HFFc6 (cell line): Measurements from ENCODE around the gene TBX19. TPM values are rescaled to one million over a fixed set of nuclear protein-coding genes. Genes with fewer than 3 reads are reported as not detected.
"Not testable (repeated sequence)": the region's sequence is repeated elsewhere in the genome, so short reads cannot be mapped to it uniquely, and the experiment has no call there.

Source experiments
- DNase-seq: peaks from one replicate; pipeline ENCODE4 v3.0.0-alpha.2; 2018
- H3K27ac Mint-ChIP-seq: 2 replicates; pipeline ENCODE4 v1.8.0; 2020; ENCODE audit warnings: mild to moderate bottlenecking, mixed read lengths
- H3K27me3 Mint-ChIP-seq: 2 replicates; pipeline ENCODE4 v1.8.0; 2021; ENCODE audit warnings: mild to moderate bottlenecking, moderate library complexity, mixed read lengths; ENCODE audit not compliant: insufficient read depth
- H3K36me3 Mint-ChIP-seq: 2 replicates; pipeline ENCODE4 v1.8.0; 2021; ENCODE audit warnings: low read depth, mixed read lengths
- H3K4me1 Mint-ChIP-seq: 2 replicates; pipeline ENCODE4 v1.8.0; 2020; ENCODE audit warnings: low read depth, mixed read lengths
- H3K4me3 Mint-ChIP-seq: 2 replicates; pipeline ENCODE4 v1.8.0; 2020; ENCODE audit warnings: mild to moderate bottlenecking, moderate library complexity, mixed read lengths
- H3K9me3 Mint-ChIP-seq: 2 replicates; pipeline ENCODE4 v1.8.0; 2020; ENCODE audit warnings: mild to moderate bottlenecking, mixed read lengths
- total RNA-seq, 6 experiments: library from RNA; stranded (reverse); fragmentation: NEBNext Ultra II Directional; extraction: Animal tissue kit (Norgen Biotek cat#: 25700); gene quantifications; 2 replicates in 1 of 6; 3 replicates in 5 of 6; pipeline ENCODE4 v1.2.3, GENCODE V29; 2021
- TF ChIP-seq, protein P1 (sequence below): fragments of 200-600 bp; sonication (generic); IDR thresholded peaks from 2 replicates; pipeline ENCODE4 v1.5.0; 2021; ENCODE audit warnings: antibody characterized with exemption, mild to moderate bottlenecking

The TBX19 gene
- total RNA-seq, 6 experiments from 2014 or later: 0.41 to 0.57 (median 0.49) TPM

DNA sequence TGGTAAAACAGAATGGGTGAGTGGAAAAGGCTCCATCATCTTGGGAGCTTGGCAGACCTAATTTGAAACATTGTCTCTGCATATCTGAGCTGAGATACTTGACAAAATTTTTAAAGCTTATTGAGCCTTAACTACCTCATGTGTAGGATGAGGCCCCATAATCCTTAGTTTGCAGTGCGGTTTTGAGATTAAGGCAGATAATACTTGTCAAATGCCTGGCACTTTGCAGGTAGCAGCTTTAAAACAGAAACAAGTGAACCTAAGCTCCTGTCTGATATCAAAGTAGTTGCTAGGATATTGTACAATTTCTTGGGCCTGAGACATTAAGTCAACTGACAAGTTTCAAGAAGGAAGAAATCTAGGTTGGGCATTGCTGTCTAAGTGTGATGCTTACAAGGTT is 65.3 kb downstream of the TBX19 start:
- H3K27ac Mint-ChIP-seq: no peak overlapping the region
- TF ChIP-seq, protein P1, sequence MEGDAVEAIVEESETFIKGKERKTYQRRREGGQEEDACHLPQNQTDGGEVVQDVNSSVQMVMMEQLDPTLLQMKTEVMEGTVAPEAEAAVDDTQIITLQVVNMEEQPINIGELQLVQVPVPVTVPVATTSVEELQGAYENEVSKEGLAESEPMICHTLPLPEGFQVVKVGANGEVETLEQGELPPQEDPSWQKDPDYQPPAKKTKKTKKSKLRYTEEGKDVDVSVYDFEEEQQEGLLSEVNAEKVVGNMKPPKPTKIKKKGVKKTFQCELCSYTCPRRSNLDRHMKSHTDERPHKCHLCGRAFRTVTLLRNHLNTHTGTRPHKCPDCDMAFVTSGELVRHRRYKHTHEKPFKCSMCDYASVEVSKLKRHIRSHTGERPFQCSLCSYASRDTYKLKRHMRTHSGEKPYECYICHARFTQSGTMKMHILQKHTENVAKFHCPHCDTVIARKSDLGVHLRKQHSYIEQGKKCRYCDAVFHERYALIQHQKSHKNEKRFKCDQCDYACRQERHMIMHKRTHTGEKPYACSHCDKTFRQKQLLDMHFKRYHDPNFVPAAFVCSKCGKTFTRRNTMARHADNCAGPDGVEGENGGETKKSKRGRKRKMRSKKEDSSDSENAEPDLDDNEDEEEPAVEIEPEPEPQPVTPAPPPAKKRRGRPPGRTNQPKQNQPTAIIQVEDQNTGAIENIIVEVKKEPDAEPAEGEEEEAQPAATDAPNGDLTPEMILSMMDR: no peak
- no peak for DNase-seq
- H3K36me3 Mint-ChIP-seq: peaks cover 5% of the 10 kb centered on the region; the same call in 1 of the 2 replicates
- H3K27me3 Mint-ChIP-seq: peaks cover 3% of the 10 kb centered on the region
- H3K4me3 Mint-ChIP-seq: no peak overlapping the region
- H3K9me3 Mint-ChIP-seq: no peaks in the 10 kb centered on the region
- H3K4me1 Mint-ChIP-seq: peaks cover 29% of the 10 kb centered on the region

DNA sequence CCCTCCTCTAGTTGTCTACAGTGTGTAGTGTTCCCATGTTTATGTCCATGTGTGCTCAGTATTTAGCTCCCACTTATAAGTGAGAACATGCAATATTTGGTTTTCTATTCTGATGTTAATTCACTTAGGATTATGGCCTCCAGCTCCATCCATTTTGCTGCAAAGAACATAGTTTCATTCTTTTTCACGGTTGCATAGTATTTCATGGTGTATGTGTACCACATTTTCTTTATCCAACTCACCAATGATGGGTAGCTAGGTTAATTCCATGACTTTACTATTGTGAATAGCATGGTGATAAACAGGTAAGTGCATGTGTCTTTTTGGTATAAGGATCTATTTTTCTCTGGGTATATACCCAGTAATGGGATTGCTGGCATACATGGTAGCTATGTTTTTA is 67.0 kb downstream of the TBX19 start:
- Mint-ChIP-seq H3K4me1 (peaks cover 15% of the 10 kb centered on the region), H3K27me3 (no peaks in the 10 kb centered on the region; the same call in 1 of the 2 replicates), H3K27ac (no peak overlapping the region), H3K4me3 (peak overlapping the region; percentile 72; the same call in 1 of the 2 replicates), H3K9me3 (no peaks in the 10 kb centered on the region), H3K36me3 (no peaks in the 10 kb centered on the region)
- TF ChIP-seq, protein P1: no peak
- no peak for DNase-seq

DNA sequence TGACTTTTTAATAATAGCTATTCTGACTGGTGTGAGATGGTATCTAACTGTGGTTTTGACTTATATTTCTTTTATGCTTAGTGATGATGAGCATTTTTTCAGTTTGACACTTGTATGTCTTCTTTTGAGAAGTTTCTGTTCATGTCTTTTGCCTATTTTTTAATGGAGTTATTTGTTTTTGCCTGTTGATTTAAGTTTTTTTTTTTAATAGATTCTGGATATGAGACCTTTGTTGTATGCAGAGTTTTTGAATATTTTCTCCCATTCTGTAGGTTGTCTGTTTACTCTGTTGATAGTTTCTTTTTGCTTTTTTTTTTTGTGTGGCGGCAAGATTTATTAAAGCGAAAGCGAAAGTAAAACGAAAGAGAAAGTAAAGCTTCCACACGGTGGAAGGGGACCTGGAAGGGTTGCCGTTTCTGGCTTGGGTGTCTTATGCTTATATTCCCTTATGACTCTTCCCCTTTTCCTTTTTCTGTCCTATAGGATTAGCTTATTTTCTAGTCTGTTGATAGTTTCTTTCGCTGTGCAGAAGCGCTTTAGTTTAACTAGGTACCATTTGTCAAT is 67.6 kb downstream of the TBX19 start:
- H3K4me3 Mint-ChIP-seq: peak overlapping the region; percentile 72
- DNase-seq: no peak
- TF ChIP-seq, protein P1: no peak
- H3K4me1 Mint-ChIP-seq: peaks cover 9% of the 10 kb centered on the region
- no peak overlapping the region; the same call in 1 of the 2 replicates for H3K27ac Mint-ChIP-seq
- H3K36me3 Mint-ChIP-seq: no peaks in the 10 kb centered on the region
- no peaks in the 10 kb centered on the region for H3K9me3 Mint-ChIP-seq
- H3K27me3 Mint-ChIP-seq: no peaks in the 10 kb centered on the region; the same call in 1 of the 2 replicates

DNA sequence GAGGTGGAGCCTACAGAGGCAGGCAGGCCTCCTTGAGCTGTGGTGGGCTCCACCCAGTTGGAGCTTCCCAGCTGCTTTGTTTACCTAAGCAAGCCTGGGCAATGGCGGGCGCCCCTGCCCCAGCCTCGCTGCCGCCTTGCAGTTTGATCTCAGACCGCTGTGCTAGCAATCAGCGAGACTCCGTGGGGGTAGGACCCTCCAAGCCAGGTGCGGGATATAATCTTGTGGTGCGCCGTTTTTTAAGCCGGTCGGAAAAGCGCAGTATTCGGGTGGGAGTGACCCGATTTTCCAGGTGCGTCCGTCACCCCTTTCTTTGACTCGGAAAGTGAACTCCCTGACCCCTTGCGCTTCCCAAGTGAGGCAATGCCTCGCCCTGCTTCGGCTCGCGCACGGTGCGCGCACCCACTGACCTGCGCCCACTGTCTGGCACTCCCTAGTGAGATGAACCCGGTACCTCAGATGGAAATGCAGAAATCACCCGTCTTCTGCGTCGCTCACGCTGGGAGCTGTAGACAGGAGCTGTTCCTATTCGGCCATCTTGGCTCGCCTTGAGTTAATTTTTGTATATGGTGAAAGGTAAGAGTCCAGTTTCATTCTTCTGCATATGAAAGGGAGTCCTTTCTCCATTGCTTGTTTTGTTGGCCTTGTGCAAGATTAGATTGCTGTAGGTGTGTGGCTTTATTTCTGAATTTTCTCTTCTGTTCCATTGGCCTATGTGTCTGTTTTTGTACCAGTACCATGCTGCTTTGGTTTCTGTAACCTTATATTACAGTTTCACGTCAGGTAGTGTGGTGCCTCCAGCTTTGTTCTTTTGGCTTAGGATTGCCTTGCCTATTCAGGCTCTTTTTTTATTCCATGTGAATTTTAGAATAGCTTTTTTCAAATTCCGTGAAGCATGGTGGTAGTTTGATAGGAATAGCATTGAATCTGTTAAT is 73.9 kb downstream of the TBX19 start:
- H3K9me3 Mint-ChIP-seq, H3K27me3 Mint-ChIP-seq, H3K27ac Mint-ChIP-seq, H3K4me3 Mint-ChIP-seq, DNase-seq, H3K36me3 Mint-ChIP-seq, H3K4me1 Mint-ChIP-seq: not testable (repeated sequence)

DNA sequence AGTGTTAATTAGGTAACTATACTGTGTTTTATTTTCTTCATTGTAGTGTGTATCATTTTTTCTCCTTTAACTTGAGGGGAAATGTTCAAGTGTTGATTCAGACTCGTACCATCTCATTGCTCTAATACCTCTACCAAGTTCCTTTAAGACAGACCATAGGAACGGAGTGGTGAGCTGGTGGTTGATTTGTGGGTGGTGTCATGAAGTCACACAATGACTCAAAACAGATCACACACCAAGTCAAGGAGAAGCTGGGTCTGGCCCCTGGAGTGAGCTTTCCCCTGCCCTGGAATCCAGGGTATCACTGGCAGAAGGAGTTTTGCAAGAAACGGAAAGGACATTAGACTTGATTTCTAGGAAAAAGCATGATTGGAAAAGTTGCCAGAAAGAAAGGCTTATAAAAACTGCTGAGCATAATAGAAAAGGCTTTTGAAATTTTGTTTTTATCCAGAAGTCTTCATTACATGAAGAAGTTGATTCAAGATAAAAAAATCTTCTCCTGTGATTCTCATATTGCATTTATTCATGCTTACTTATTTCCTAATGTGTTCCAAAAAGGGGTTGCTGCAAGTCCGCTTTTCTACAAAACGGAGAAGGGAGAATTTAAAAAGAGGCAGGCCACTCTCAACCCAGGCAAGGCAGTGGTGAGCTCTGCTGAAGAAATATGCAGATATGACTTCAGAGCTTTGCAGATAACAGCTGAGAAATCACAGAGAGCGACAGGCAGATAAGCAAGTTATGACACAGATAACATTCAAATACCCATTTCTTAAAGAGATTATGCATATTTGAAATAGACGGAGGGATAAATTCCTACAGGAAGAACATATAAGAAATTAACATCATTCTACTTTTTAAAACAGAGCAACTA is 79.7 kb downstream of the TBX19 start:
- H3K27me3 Mint-ChIP-seq: peaks cover 14% of the 10 kb centered on the region
- H3K36me3 Mint-ChIP-seq: no peaks in the 10 kb centered on the region
- DNase-seq: no peak
- peaks cover 10% of the 10 kb centered on the region; the same call in 1 of the 2 replicates for H3K4me1 Mint-ChIP-seq
- H3K4me3 Mint-ChIP-seq: no peak overlapping the region
- TF ChIP-seq, protein P1: no peak
- no peak overlapping the region for H3K27ac Mint-ChIP-seq
- H3K9me3 Mint-ChIP-seq: no peaks in the 10 kb centered on the region
